PC-3 (cell line): ENCODE results near the gene LRP10. TPM values are rescaled to one million over a fixed set of nuclear protein-coding genes. Genes with fewer than 3 reads are reported as not detected.

Experiments used
- ATAC-seq: fragments of 200-7000 bp; cut with Tn5 transposase; 2 replicates; pipeline ENCODE4 v1.9.1; 2020; ENCODE audit warnings: mild to moderate bottlenecking, moderate library complexity
- BruUV-seq: library from RNA; stranded (reverse); fragments of 400-500 nt; replicated peaks from 2 replicates; lab custom pipeline; 2021; lab: Mats Ljungman, UMichigan
- CTCF ChIA-PET: fragments of 300-600 bp; sonication (Branson Sonifier 250); formaldehyde crosslinking; loops from one replicate; lab custom pipeline; 2022; ENCODE audit warnings: antibody characterized with exemption; lab: Charles Lee
- POLR2A ChIA-PET: fragments of 300-600 bp; sonication (Branson Sonifier 250); formaldehyde crosslinking; loops from one replicate; lab custom pipeline; 2022; ENCODE audit warnings: antibody characterized with exemption; ENCODE audit not compliant: unreplicated experiment; lab: Charles Lee
- DNase-seq: peaks from one replicate; pipeline ENCODE4 v3.0.0-alpha.2; 2015
- H2AFZ ChIP-seq: fragments of 300-600 bp; sonication (generic); 2 replicates; pipeline ENCODE4 v1.6.0; 2016; ENCODE audit warnings: antibody characterized with exemption, low read length
- H3F3A ChIP-seq: fragments of 300-600 bp; sonication (generic); one replicate; pipeline ENCODE4 v1.6.0; 2017; ENCODE audit warnings: antibody characterized with exemption, low read length, control low read depth, mild to moderate bottlenecking; ENCODE audit not compliant: unreplicated experiment
- H3K27ac ChIP-seq: fragments of 300-600 bp; sonication (generic); 2 replicates; pipeline ENCODE4 v1.5.1; 2016; ENCODE audit warnings: mild to moderate bottlenecking, low read length
- H3K27me3 ChIP-seq: fragments of 300-600 bp; sonication (generic); 2 replicates; pipeline ENCODE4 v1.6.1; 2016; ENCODE audit warnings: low read length, mixed read lengths
- H3K36me3 ChIP-seq: fragments of 300-600 bp; sonication (generic); 2 replicates; pipeline ENCODE4 v1.6.1; 2016; ENCODE audit warnings: low read depth, mixed run types, low read length, mixed read lengths
- H3K4me1 ChIP-seq: fragments of 300-600 bp; sonication (generic); 2 replicates; pipeline ENCODE4 v1.5.1; 2016; ENCODE audit warnings: low read length; ENCODE audit not compliant: insufficient read depth
- H3K4me2 ChIP-seq: fragments of 300-600 bp; sonication (generic); 2 replicates; pipeline ENCODE4 v1.6.0; 2016; ENCODE audit warnings: low read length
- H3K4me3 ChIP-seq: fragments of 300-600 bp; sonication (generic); 2 replicates; pipeline ENCODE4 v1.5.1; 2016; ENCODE audit warnings: mild to moderate bottlenecking, low read length, mixed read lengths
- H3K79me2 ChIP-seq: fragments of 300-600 bp; sonication (generic); 2 replicates; pipeline ENCODE4 v1.6.1; 2017; ENCODE audit warnings: low read length, mixed read lengths
- H3K9ac ChIP-seq: fragments of 300-600 bp; sonication (generic); 2 replicates; pipeline ENCODE4 v1.6.0; 2016; ENCODE audit warnings: mild to moderate bottlenecking, low read length
- H3K9me2 ChIP-seq: fragments of 300-600 bp; sonication (generic); replicated peaks from 2 replicates; pipeline ENCODE4 v1.6.1; 2016; ENCODE audit warnings: mixed run types, low read length, mixed read lengths
- H3K9me3 ChIP-seq: fragments of 300-600 bp; sonication (generic); 2 replicates; pipeline ENCODE4 v1.6.1; 2016; ENCODE audit warnings: low read length, mixed read lengths
- H4K20me1 ChIP-seq: fragments of 300-600 bp; sonication (generic); 2 replicates; pipeline ENCODE4 v1.6.1; 2016; ENCODE audit warnings: low read length, mixed read lengths
- EZH2 ChIP-seq: fragments of 300-600 bp; sonication (generic); IDR thresholded peaks from one replicate; pipeline ENCODE4 v1.6.1; 2017; ENCODE audit warnings: antibody characterized with exemption, mild to moderate bottlenecking, low read length; ENCODE audit not compliant: unreplicated experiment
- EZH2phosphoT487 ChIP-seq: fragments of 300-600 bp; sonication (generic); IDR thresholded peaks from 2 replicates; pipeline ENCODE4 v1.6.1; 2018; ENCODE audit warnings: mild to moderate bottlenecking, antibody characterized with exemption, low read length, borderline replicate concordance
- intact Hi-C: fragments of 100-400 bp; cut with micrococcal nuclease; formaldehyde crosslinking; loops from 2 replicates; pipeline ENCODE4 v1.9.0; 2023
- total RNA-seq: library from RNA; depleted of rRNA; stranded (reverse); fragments of >200 nt; gene quantifications from 2 replicates; pipeline ENCODE4 v1.2.3, GENCODE V29; 2014
- TF ChIP-seq, protein P1 (sequence below): fragments of 300-600 bp; sonication (generic); conservative IDR thresholded peaks from 2 replicates; pipeline ENCODE4 v1.5.1; 2017; ENCODE audit warnings: antibody characterized with exemption, low read depth, mild to moderate bottlenecking, low read length

The LRP10 gene
- total RNA-seq, 1 experiment from 2014 or later: 46.5 TPM

DNA sequence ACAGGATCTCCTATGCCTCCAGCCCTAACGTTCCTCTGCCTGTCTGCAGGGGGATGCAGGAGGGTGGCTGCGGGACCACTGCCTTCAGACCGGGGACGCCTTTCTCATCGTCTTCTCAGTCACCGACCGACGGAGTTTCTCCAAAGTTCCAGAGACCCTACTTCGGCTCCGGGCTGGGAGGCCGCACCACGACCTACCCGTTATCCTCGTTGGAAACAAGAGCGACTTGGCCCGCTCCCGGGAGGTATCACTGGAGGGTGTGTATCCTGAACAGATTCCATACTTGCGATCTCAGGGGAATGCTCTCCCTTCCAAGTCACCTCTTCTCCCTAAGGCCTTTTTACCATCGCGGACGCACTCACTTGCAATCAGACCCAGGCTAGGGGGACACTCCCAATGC lies 14.4 kb downstream of the LRP10 start:
- ChIA-PET POLR2A (no interaction called here), CTCF (no interaction called here)
- no peak for ATAC-seq
- Histone ChIP-seq H3K9ac (no peak overlapping the region), H3K79me2 (peaks cover 11% of the 10 kb centered on the region), H3K36me3 (no peaks in the 10 kb centered on the region), H3K4me1 (peaks cover 29% of the 10 kb centered on the region), H3K4me2 (peak overlapping the region; percentile 92), H3K27me3 (no peaks in the 10 kb centered on the region), H2AFZ (peak overlapping the region; percentile 90), H3F3A (no peaks in the 10 kb centered on the region), H4K20me1 (no peaks in the 10 kb centered on the region), H3K27ac (no peak overlapping the region), H3K4me3 (peak overlapping the region; percentile 68), H3K9me3 (no peaks in the 10 kb centered on the region), H3K9me2 (no peaks in the 10 kb centered on the region)
- TSS peak; percentile 38 for BruUV-seq
- intact Hi-C loops: no loop called here
- TF ChIP-seq EZH2phosphoT487 (no peak), EZH2 (no peak)
- TF ChIP-seq, protein P1, sequence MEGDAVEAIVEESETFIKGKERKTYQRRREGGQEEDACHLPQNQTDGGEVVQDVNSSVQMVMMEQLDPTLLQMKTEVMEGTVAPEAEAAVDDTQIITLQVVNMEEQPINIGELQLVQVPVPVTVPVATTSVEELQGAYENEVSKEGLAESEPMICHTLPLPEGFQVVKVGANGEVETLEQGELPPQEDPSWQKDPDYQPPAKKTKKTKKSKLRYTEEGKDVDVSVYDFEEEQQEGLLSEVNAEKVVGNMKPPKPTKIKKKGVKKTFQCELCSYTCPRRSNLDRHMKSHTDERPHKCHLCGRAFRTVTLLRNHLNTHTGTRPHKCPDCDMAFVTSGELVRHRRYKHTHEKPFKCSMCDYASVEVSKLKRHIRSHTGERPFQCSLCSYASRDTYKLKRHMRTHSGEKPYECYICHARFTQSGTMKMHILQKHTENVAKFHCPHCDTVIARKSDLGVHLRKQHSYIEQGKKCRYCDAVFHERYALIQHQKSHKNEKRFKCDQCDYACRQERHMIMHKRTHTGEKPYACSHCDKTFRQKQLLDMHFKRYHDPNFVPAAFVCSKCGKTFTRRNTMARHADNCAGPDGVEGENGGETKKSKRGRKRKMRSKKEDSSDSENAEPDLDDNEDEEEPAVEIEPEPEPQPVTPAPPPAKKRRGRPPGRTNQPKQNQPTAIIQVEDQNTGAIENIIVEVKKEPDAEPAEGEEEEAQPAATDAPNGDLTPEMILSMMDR: no peak
- no peak for DNase-seq

DNA sequence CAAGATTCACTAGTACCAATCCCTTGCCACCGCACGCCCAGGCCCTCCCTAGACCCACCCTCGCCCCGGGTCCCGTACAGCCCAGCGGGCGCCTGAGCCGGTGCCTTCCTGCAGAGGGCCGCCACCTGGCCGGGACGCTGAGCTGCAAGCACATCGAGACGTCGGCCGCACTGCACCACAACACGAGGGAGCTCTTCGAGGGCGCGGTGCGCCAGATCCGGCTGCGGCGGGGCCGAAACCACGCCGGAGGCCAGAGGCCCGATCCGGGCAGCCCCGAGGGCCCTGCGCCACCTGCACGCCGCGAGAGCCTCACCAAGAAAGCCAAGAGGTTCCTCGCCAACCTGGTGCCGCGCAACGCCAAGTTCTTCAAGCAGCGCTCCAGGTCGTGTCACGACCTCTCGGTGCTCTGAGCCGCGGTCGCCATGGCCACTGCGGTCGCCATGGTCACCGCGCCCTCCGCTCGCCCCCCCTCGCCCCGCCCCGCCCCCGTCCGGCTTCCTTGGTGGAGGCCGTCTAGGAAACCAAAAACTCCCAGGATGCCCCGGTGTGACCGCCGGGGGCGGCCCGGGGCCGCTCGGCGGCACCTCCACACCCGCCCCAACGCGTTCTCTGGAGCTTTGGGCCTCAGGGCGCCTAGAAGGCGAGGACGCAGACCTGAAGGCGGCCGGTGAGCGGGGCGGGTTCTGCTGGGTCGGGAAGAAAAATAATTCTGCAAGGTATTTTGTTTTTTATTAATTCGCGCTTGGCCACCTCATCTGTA lies 15.1 kb downstream of the LRP10 start:
- Histone ChIP-seq H3F3A (no peaks in the 10 kb centered on the region), H3K27ac (peak overlapping the region; percentile 67), H3K4me2 (peak overlapping the region; percentile 92), H3K4me1 (peaks cover 29% of the 10 kb centered on the region), H3K9me2 (no peaks in the 10 kb centered on the region), H2AFZ (peak overlapping the region; percentile 90), H3K9me3 (no peaks in the 10 kb centered on the region), H3K79me2 (peaks cover 11% of the 10 kb centered on the region), H4K20me1 (no peaks in the 10 kb centered on the region), H3K9ac (peak overlapping the region; percentile 81), H3K4me3 (peak overlapping the region; percentile 68), H3K27me3 (no peaks in the 10 kb centered on the region), H3K36me3 (no peaks in the 10 kb centered on the region)
- intact Hi-C loops: loop anchor here (1.0 kb wide), 1 partner anchor 14 kb away; no protein-coding TSS in a partner anchor
- BruUV-seq: no TSS peak
- CTCF ChIA-PET: interaction anchor here (0.6 to 0.8 kb wide), 2 partner anchors 15 to 30 kb away, joined by 3 to 4 read pairs; partner anchors contain the start of gene LRP10
- peak; percentile 66 for ATAC-seq
- POLR2A ChIA-PET: no interaction called here
- no peak for TF ChIP-seq EZH2
- TF ChIP-seq, protein P1: no peak; the same call in 1 of the 2 replicates
- no peak for TF ChIP-seq EZH2phosphoT487
- peak; percentile 74 for DNase-seq
